Measurements from ENCODE around the gene IFT80. TPM values are rescaled to one million over a fixed set of nuclear protein-coding genes. Genes with fewer than 3 reads are reported as not detected.
A peak's percentile ranks its signal among the peaks of the same experiment; 100 is the strongest.

The IFT80 gene
- total RNA-seq, 1 experiment from 2014 or later: 9.1 TPM

DNA sequence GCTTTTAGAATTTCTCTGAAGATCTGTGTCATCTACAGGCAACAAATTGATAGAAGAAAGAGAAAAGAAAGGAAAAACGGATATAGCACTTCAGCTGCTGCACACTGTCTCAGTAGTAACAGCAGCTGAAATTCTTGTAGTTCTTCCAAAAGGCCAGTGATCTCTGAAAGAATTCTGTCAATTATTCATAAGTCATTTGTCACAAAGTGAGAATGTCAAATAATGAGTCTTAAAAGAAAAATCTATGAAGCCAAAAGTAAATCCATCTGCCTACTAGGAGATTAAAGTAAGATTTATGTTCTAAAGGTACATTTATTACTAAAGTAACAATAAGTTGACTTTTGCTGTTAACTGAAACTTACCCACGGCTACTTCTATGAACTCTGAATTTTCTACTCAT lies 24.6 kb downstream of the IFT80 start:
- Histone ChIP-seq H2AFZ (ENCODE audit: low read length) (no peak overlapping the region), H3K4me3 (ENCODE audit: low read length) (peak overlapping the region; percentile 2; the same call in 1 of the 2 replicates), H3K36me3 (ENCODE audit: low read depth, low read length) (no peaks in the 10 kb centered on the region), H3K4me1 (ENCODE audit: insufficient read depth, low read length) (peaks cover 47% of the 10 kb centered on the region), H3F3A (ENCODE audit: low read length, unreplicated experiment) (no peaks in the 10 kb centered on the region), H3K27me3 (ENCODE audit: low read length) (no peaks in the 10 kb centered on the region), H3K9me2 (replicated peaks; ENCODE audit: low read length) (no peaks in the 10 kb centered on the region), H3K9ac (ENCODE audit: low read length) (no peak overlapping the region), H3K9me3 (ENCODE audit: low read length) (no peaks in the 10 kb centered on the region), H4K20me1 (ENCODE audit: low read length) (no peaks in the 10 kb centered on the region), H3K4me2 (ENCODE audit: low read length) (peak overlapping the region; percentile 28), H3K27ac (ENCODE audit: low read length) (peak overlapping the region; percentile 26), H3K79me2 (ENCODE audit: low read length) (no peaks in the 10 kb centered on the region)
- BruUV-seq (replicated peaks): no TSS peak
- POLR2A ChIA-PET (ENCODE audit: unreplicated experiment): no interaction called here
- TF ChIP-seq EZH2phosphoT487 (IDR thresholded peaks at IDR 0.05; ENCODE audit: borderline replicate concordance, low read length): no peak
- no peak for TF ChIP-seq EZH2 (IDR thresholded peaks at IDR 0.05; ENCODE audit: low read length, unreplicated experiment)
- TF ChIP-seq, protein P1, sequence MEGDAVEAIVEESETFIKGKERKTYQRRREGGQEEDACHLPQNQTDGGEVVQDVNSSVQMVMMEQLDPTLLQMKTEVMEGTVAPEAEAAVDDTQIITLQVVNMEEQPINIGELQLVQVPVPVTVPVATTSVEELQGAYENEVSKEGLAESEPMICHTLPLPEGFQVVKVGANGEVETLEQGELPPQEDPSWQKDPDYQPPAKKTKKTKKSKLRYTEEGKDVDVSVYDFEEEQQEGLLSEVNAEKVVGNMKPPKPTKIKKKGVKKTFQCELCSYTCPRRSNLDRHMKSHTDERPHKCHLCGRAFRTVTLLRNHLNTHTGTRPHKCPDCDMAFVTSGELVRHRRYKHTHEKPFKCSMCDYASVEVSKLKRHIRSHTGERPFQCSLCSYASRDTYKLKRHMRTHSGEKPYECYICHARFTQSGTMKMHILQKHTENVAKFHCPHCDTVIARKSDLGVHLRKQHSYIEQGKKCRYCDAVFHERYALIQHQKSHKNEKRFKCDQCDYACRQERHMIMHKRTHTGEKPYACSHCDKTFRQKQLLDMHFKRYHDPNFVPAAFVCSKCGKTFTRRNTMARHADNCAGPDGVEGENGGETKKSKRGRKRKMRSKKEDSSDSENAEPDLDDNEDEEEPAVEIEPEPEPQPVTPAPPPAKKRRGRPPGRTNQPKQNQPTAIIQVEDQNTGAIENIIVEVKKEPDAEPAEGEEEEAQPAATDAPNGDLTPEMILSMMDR (conservative IDR thresholded peaks at IDR 0.05; ENCODE audit: low read depth, low read length): no peak
- CTCF ChIA-PET: no interaction called here
- peak; percentile 75 for DNase-seq
- intact Hi-C loops (cut with micrococcal nuclease): loop anchor here (1.0 kb wide), 1 partner anchor 25 kb away; the partner anchor contains the start of genes IFT80 and SMC4
- peak; percentile 50 for ATAC-seq

DNA sequence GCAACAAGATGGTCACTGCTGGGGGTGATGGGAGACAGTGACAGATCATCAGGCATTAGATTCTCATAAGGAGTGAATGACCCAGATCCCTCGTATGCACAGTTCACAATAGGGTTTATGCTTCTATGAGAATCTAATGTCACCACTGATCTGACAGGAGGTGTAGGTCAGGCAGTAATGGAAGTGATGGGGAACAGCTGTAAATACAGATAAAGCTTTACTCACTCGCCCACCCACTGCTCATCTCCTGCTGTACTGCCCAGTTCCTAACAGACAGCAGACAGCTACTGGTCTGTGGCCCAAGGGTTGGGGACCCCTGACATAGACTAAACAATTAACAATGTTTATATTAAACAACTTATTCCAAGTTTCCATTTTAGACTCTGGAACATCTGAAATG lies 25.4 kb downstream of the IFT80 start:
- Histone ChIP-seq H3K9me2 (replicated peaks; ENCODE audit: low read length) (no peaks in the 10 kb centered on the region), H2AFZ (ENCODE audit: low read length) (no peak overlapping the region), H3K9me3 (ENCODE audit: low read length) (no peaks in the 10 kb centered on the region), H3K36me3 (ENCODE audit: low read depth, low read length) (no peaks in the 10 kb centered on the region), H4K20me1 (ENCODE audit: low read length) (no peaks in the 10 kb centered on the region), H3K79me2 (ENCODE audit: low read length) (no peaks in the 10 kb centered on the region), H3K4me1 (ENCODE audit: insufficient read depth, low read length) (peaks cover 40% of the 10 kb centered on the region), H3K27me3 (ENCODE audit: low read length) (no peaks in the 10 kb centered on the region), H3K4me2 (ENCODE audit: low read length) (peak overlapping the region; percentile 28; the same call in 1 of the 2 replicates), H3K27ac (ENCODE audit: low read length) (no peak overlapping the region), H3F3A (ENCODE audit: low read length, unreplicated experiment) (no peaks in the 10 kb centered on the region), H3K9ac (ENCODE audit: low read length) (no peak overlapping the region), H3K4me3 (ENCODE audit: low read length) (no peak overlapping the region)
- BruUV-seq (replicated peaks): no TSS peak
- TF ChIP-seq, protein P1 (conservative IDR thresholded peaks at IDR 0.05; ENCODE audit: low read depth, low read length): no peak
- TF ChIP-seq EZH2phosphoT487 (IDR thresholded peaks at IDR 0.05; ENCODE audit: borderline replicate concordance, low read length): no peak
- TF ChIP-seq EZH2 (IDR thresholded peaks at IDR 0.05; ENCODE audit: low read length, unreplicated experiment): no peak
- no peak for DNase-seq
- intact Hi-C loops (cut with micrococcal nuclease): loop anchor here (1.0 kb wide), 1 partner anchor 26 kb away; the partner anchor contains the start of genes IFT80 and SMC4
- POLR2A ChIA-PET (ENCODE audit: unreplicated experiment): no interaction called here
- ATAC-seq: no peak
- CTCF ChIA-PET: no interaction called here

DNA sequence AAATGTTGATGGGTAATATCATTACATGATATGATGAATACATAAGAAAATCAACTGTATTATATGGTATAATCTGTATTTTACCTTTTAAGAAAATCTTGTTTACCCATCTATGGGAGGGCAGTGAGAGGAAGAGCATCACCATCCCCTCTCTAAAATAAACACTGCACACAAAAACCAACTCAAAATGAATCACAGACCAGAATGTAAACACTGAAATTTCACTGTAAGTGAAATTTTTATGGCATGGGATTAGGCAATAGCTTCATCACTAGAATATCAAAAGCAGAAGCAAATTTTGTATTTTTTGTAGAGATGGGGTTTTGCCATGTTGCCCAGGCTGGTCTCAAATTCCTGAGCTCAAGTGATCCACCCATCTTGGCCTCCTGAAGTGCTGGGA lies 26.2 kb downstream of the IFT80 start:
- BruUV-seq (replicated peaks): no TSS peak
- DNase-seq: peak; percentile 90
- no peaks in the 10 kb centered on the region for H3K9me2 ChIP-seq (replicated peaks; ENCODE audit: low read length)

More for the DNA sequence above, 26.2 kb downstream of the IFT80 start:
- H3K4me3 ChIP-seq (ENCODE audit: low read length): no peak overlapping the region
- peak; percentile 82 for ATAC-seq
- H3K27ac ChIP-seq (ENCODE audit: low read length): peak overlapping the region; percentile 31
- H3K9ac ChIP-seq (ENCODE audit: low read length): no peak overlapping the region
- H2AFZ ChIP-seq (ENCODE audit: low read length): no peak overlapping the region
- no peaks in the 10 kb centered on the region for H3K27me3 ChIP-seq (ENCODE audit: low read length)
- no peaks in the 10 kb centered on the region for H3K79me2 ChIP-seq (ENCODE audit: low read length)
- ChIA-PET CTCF (interaction anchor here (0.7 kb wide), 1 partner anchor 77 kb away, joined by 3 read pairs; the partner anchor contains the start of gene TRIM59), POLR2A (ENCODE audit: unreplicated experiment) (no interaction called here)
- no peaks in the 10 kb centered on the region for H4K20me1 ChIP-seq (ENCODE audit: low read length)
- H3F3A ChIP-seq (ENCODE audit: low read length, unreplicated experiment): no peaks in the 10 kb centered on the region
- H3K4me1 ChIP-seq (ENCODE audit: insufficient read depth, low read length): peaks cover 36% of the 10 kb centered on the region
- TF ChIP-seq EZH2phosphoT487 (IDR thresholded peaks at IDR 0.05; ENCODE audit: borderline replicate concordance, low read length) (no peak), EZH2 (IDR thresholded peaks at IDR 0.05; ENCODE audit: low read length, unreplicated experiment) (no peak)
- TF ChIP-seq, protein P1 (conservative IDR thresholded peaks at IDR 0.05; ENCODE audit: low read depth, low read length): no peak
- peak overlapping the region; percentile 15 for H3K4me2 ChIP-seq (ENCODE audit: low read length)
- intact Hi-C loops (cut with micrococcal nuclease): no loop called here
- H3K36me3 ChIP-seq (ENCODE audit: low read depth, low read length): no peaks in the 10 kb centered on the region
- H3K9me3 ChIP-seq (ENCODE audit: low read length): no peaks in the 10 kb centered on the region

Data from PC-3 (cell line).